GM21360 (cell line): ENCODE data around the gene CFP.
A peak's percentile ranks its signal among the peaks of the same experiment; 100 is the strongest.
"Not testable (repeated sequence)": the region's sequence is repeated elsewhere in the genome, so short reads cannot be mapped to it uniquely, and the experiment has no call there.

Experiments
- ATAC-seq: cut with Tn5 transposase; IDR thresholded peaks from one replicate; pipeline ENCODE4 v1.9.1; 2021; ENCODE audit warnings: mild to moderate bottlenecking, moderate library complexity; ENCODE audit not compliant: unreplicated experiment

CFP gene

GRCh38 chrX:47629419-47630200 is at the start of gene CFP:
Gene CFP (minus strand): TSS chrX:47629930. CDS start chrX:47629844, 86 bp downstream.
- no peak for ATAC-seq

GRCh38 chrX:47675959-47676859 is 46.5 kb upstream of the CFP start:
- ATAC-seq = not testable (repeated sequence)

- no peak for ATAC-seq
Observed at GRCh38 chrX:47674776-47675175, 45.0 kb upstream of the CFP start.

GRCh38 chrX:47665797-47666196 is 36.1 kb upstream of the CFP start:
- not testable (repeated sequence) for ATAC-seq

- ATAC-seq = no peak
Observed at GRCh38 chrX:47664737-47665136, 35.0 kb upstream of the CFP start.

GRCh38 chrX:47662144-47662657 is 32.5 kb upstream of the CFP start:
- ATAC-seq = no peak

- no peak for ATAC-seq
Observed at GRCh38 chrX:47661539-47661938, 31.8 kb upstream of the CFP start.

GRCh38 chrX:47659421-47659726 is 29.6 kb upstream of the CFP start:
- ATAC-seq = no peak

- ATAC-seq = peak; percentile 75
Observed at GRCh38 chrX:47658684-47659420, 29.1 kb upstream of the CFP start, which contains the start of gene UXT. Gene UXT (minus strand): TSS chrX:47659180. CDS start chrX:47658927, 253 bp downstream.

GRCh38 chrX:47658301-47658683 is 28.6 kb upstream of the CFP start:
- ATAC-seq = no peak

GRCh38 chrX:47651043-47651905 is 21.5 kb upstream of the CFP start:
- no peak for ATAC-seq

GRCh38 chrX:47650164-47651042 is 20.7 kb upstream of the CFP start, which contains the start of gene ELK1:
Gene ELK1 (minus strand): TSS chrX:47650563. CDS start chrX:47641441, 9,122 bp downstream.
- peak; percentile 88 for ATAC-seq

GRCh38 chrX:47649781-47650163 is 20.0 kb upstream of the CFP start:
- ATAC-seq = no peak

- ATAC-seq = no peak
Observed at GRCh38 chrX:47649271-47649670, 19.5 kb upstream of the CFP start.

GRCh38 chrX:47648376-47648775 is 18.6 kb upstream of the CFP start:
- ATAC-seq = no peak

GRCh38 chrX:47646636-47647035 is 16.9 kb upstream of the CFP start:
- no peak for ATAC-seq

- no peak for ATAC-seq
Observed at GRCh38 chrX:47645530-47645929, 15.8 kb upstream of the CFP start.

- ATAC-seq = no peak
Observed at GRCh38 chrX:47644557-47645091, 14.9 kb upstream of the CFP start.

- ATAC-seq = no peak
Observed at GRCh38 chrX:47643926-47644325, 14.2 kb upstream of the CFP start.
